BLaER1 (cell line): ENCODE results near the gene TAS2R20.

Experiments used
- H3K27ac ChIP-seq: shearing (Covaris generic); formaldehyde crosslinking; 2 replicates; pipeline ENCODE4 v1.8.1; 2022
- H3K27me3 ChIP-seq: shearing (Covaris generic); formaldehyde crosslinking; 2 replicates; pipeline ENCODE4 v1.8.1; 2022
- H3K36me3 ChIP-seq: shearing (Covaris generic); formaldehyde crosslinking; 2 replicates; pipeline ENCODE4 v1.8.1; 2022
- H3K4me1 ChIP-seq: shearing (Covaris generic); formaldehyde crosslinking; 2 replicates; pipeline ENCODE4 v1.8.1; 2022
- H3K4me2 ChIP-seq: shearing (Covaris generic); formaldehyde crosslinking; 2 replicates; pipeline ENCODE4 v1.8.1; 2022
- H3K4me3 ChIP-seq: shearing (Covaris generic); formaldehyde crosslinking; 2 replicates; pipeline ENCODE4 v1.8.1; 2022
- H3K9ac ChIP-seq: shearing (Covaris generic); formaldehyde crosslinking; 2 replicates; pipeline ENCODE4 v1.8.1; 2022
- H3K9me3 ChIP-seq: shearing (Covaris generic); formaldehyde crosslinking; 2 replicates; pipeline ENCODE4 v1.8.1; 2022
- H4K20me1 ChIP-seq: shearing (Covaris generic); formaldehyde crosslinking; 2 replicates; pipeline ENCODE4 v1.8.1; 2022
- Cebpa-rat ChIP-seq: shearing (Covaris generic); IDR thresholded peaks from 2 replicates; pipeline ENCODE4 v1.8.1; 2022

Gene TAS2R20

GRCh38 chr12:11015775-11016430 is 17.8 kb upstream of the TAS2R20 start:
- H4K20me1 ChIP-seq: no peaks in the 10 kb centered on the region
- H3K9me3 ChIP-seq: no peaks in the 10 kb centered on the region
- H3K27me3 ChIP-seq: no peaks in the 10 kb centered on the region
- H3K4me3 ChIP-seq: no peak overlapping the region
- no peak overlapping the region for H3K9ac ChIP-seq
- peaks cover 14% of the 10 kb centered on the region for H3K36me3 ChIP-seq
- no peak for TF ChIP-seq Cebpa-rat
- H3K4me1 ChIP-seq: peaks cover 18% of the 10 kb centered on the region
- no peak overlapping the region for H3K27ac ChIP-seq
- H3K4me2 ChIP-seq: no peak overlapping the region

- no peak overlapping the region for H3K9ac ChIP-seq
- no peak overlapping the region for H3K4me2 ChIP-seq
- peaks cover 18% of the 10 kb centered on the region for H3K4me1 ChIP-seq
- no peaks in the 10 kb centered on the region for H3K9me3 ChIP-seq
- H3K27ac ChIP-seq: no peak overlapping the region
- no peaks in the 10 kb centered on the region for H3K27me3 ChIP-seq
- H4K20me1 ChIP-seq: no peaks in the 10 kb centered on the region
- TF ChIP-seq Cebpa-rat: no peak
- peaks cover 14% of the 10 kb centered on the region for H3K36me3 ChIP-seq
- H3K4me3 ChIP-seq: no peak overlapping the region
Observed at GRCh38 chr12:11014234-11014633, 16.1 kb upstream of the TAS2R20 start.

DNA sequence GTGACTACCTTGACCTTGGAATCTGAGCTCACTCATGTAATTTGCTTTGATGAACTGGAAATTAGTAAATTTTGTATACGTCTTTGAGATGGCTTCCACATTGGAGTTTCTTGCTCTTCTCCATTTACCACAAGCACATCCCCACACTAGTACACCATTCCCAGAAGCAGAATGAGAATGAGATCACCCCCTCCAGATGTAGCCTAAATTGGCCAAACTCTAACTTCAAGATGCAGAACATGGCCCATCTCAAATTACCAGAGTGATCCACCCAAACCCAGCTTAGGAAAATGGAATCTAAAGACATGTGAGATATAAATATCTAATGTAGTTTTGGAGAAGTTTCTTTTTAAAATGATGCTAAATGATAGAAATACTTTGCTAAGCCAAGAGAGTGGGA is 9.5 kb upstream of the TAS2R20 start:
- Histone ChIP-seq H3K27me3 (no peaks in the 10 kb centered on the region), H4K20me1 (no peaks in the 10 kb centered on the region), H3K27ac (no peak overlapping the region), H3K4me2 (no peak overlapping the region), H3K9ac (no peak overlapping the region), H3K36me3 (0 out of 2 replicates have a peak, but pooled peaks cover 2% of the 10 kb centered on the region), H3K4me1 (no peaks in the 10 kb centered on the region), H3K9me3 (no peaks in the 10 kb centered on the region), H3K4me3 (no peak overlapping the region)
- TF ChIP-seq Cebpa-rat: no peak

DNA sequence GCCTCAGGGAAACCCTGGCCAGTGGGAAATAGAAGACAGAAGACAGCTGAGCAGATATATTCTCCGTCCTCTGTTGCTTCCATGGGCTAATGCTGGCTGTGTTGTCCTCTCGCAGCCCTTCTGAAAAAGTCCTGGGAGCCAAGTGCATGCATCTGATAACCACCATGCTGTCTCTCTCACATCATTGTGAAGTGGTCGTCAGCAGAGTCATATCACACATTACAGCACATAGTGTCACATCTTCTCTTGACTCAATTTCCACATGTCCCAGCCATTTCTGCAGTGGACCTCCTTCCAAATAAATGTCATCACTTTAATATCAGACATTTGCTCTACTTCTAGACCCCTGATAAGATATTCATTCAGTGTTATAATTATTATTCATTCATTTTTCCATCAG is 3.8 kb downstream of the TAS2R20 start:
- TF ChIP-seq Cebpa-rat: no peak
- no peaks in the 10 kb centered on the region for H3K4me1 ChIP-seq
- no peak overlapping the region for H3K4me3 ChIP-seq
- peaks cover 18% of the 10 kb centered on the region for H3K36me3 ChIP-seq
- no peak overlapping the region for H3K4me2 ChIP-seq
- H3K9me3 ChIP-seq: peaks cover 10% of the 10 kb centered on the region
- no peaks in the 10 kb centered on the region for H4K20me1 ChIP-seq
- no peak overlapping the region for H3K9ac ChIP-seq
- no peaks in the 10 kb centered on the region for H3K27me3 ChIP-seq
- H3K27ac ChIP-seq: no peak overlapping the region

DNA sequence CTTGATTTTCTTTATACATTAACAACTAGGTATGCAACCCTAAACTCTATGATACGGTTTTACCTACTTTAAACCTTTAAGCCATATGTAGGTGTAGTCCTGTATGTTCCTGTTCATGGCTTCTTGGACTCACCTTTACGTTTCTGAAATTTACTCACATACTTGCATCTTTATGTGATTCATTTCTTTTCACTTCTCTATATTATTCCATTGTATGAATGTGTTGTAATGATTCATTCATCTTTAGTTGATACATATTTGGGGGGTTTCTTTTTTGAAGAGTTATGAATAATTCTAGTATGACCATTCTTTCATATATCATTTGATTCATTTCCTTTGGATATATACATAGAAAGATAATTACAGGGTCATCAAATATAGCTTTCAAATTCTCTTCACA is 9.0 kb downstream of the TAS2R20 start:
- no peaks in the 10 kb centered on the region for H4K20me1 ChIP-seq
- no peak overlapping the region for H3K4me2 ChIP-seq
- no peaks in the 10 kb centered on the region for H3K27me3 ChIP-seq
- no peak overlapping the region for H3K27ac ChIP-seq
- no peak overlapping the region for H3K9ac ChIP-seq
- H3K36me3 ChIP-seq: peaks cover 16% of the 10 kb centered on the region
- no peak overlapping the region for H3K4me3 ChIP-seq
- no peaks in the 10 kb centered on the region for H3K4me1 ChIP-seq
- peaks cover 10% of the 10 kb centered on the region for H3K9me3 ChIP-seq
- no peak for TF ChIP-seq Cebpa-rat

DNA sequence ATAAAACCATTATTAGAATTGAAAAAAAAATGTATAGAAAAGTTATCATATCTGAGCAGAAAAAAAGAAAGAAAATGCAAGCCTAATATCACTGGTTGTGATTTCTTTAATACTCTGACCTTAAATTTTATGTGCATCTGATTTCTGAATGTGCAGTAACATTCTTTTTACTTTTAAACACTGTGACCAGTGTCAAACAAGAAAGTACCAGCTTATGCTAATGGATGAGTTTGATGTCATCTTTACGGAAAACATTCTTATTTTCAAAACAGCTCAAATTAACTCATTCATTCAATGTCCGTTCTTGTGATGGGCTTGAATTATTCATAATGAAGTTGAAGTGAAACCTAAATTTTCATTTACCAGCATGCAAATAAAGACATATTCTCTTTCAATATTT is 11.3 kb downstream of the TAS2R20 start, which contains the start of gene TAS2R50:
Gene TAS2R50 (minus strand): TSS at position 101 of the 400 bp plus-strand sequence. CDS start 52 bp downstream, at position 49.
- Histone ChIP-seq H3K9me3 (peaks cover 10% of the 10 kb centered on the region), H3K4me2 (no peak within 1 kb of the TSS), H3K4me3 (no peak within 1 kb of the TSS), H4K20me1 (peaks cover 10% of the 10 kb centered on the region; the same call in 1 of the 2 replicates), H3K36me3 (peaks cover 8% of the 10 kb centered on the region; the same call in 1 of the 2 replicates), H3K27me3 (no peaks in the 10 kb centered on the region), H3K27ac (no peak within 1 kb of the TSS), H3K9ac (no peak within 1 kb of the TSS), H3K4me1 (peaks cover 15% of the 10 kb centered on the region)
- no peak for TF ChIP-seq Cebpa-rat

DNA sequence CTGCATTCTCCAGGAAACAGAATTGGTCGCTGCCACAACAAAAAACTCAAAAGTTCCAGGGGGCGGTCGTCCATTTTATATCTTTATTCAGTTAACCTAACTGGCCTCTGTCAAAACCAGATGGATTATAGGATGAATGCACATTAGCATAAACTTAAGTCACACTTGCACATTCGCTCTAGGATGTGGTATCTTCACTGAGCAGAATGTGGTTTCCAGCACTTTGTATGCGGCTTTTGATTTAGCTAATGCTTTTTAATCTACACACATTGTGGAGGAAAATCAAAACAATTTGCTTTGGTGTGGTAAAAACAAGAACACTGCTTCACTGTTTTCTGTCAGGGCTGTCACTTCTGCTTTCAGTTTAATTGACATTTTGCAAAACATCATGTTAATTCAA is 15.9 kb downstream of the TAS2R20 start:
- no peak for TF ChIP-seq Cebpa-rat
- Histone ChIP-seq H3K27me3 (no peaks in the 10 kb centered on the region), H4K20me1 (peaks cover 22% of the 10 kb centered on the region; the same call in 1 of the 2 replicates), H3K36me3 (no peaks in the 10 kb centered on the region), H3K4me1 (peaks cover 18% of the 10 kb centered on the region), H3K27ac (no peak overlapping the region), H3K9ac (no peak overlapping the region), H3K9me3 (no peaks in the 10 kb centered on the region), H3K4me2 (peak overlapping the region; percentile 47), H3K4me3 (no peak overlapping the region)

DNA sequence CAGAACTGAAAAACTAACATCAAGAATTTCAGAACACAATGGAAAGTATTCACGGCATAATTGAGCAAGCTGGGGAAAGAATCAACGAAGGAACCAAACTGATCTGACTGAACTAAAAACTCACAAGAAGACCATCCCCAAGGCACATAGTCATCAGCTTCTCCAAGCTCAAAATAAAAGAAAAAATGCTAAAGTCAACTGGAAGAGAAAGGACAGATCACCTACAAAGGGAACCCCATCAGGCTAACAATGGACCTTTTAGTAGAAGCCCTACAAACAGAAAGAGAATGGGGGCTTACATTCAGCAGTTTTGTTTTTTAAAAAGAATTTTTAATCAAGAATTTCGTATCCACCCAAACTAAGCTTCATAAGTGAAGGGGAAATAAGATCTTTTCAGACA is 23.1 kb downstream of the TAS2R20 start:
- no peaks in the 10 kb centered on the region for H3K27me3 ChIP-seq
- H3K4me2 ChIP-seq: no peak overlapping the region
- no peaks in the 10 kb centered on the region for H3K4me1 ChIP-seq
- no peak for TF ChIP-seq Cebpa-rat
- H3K27ac ChIP-seq: no peak overlapping the region
- no peaks in the 10 kb centered on the region for H3K9me3 ChIP-seq
- 0 out of 2 replicates have a peak, but pooled peaks cover 13% of the 10 kb centered on the region for H4K20me1 ChIP-seq
- no peaks in the 10 kb centered on the region for H3K36me3 ChIP-seq
- no peak overlapping the region for H3K4me3 ChIP-seq
- H3K9ac ChIP-seq: no peak overlapping the region

DNA sequence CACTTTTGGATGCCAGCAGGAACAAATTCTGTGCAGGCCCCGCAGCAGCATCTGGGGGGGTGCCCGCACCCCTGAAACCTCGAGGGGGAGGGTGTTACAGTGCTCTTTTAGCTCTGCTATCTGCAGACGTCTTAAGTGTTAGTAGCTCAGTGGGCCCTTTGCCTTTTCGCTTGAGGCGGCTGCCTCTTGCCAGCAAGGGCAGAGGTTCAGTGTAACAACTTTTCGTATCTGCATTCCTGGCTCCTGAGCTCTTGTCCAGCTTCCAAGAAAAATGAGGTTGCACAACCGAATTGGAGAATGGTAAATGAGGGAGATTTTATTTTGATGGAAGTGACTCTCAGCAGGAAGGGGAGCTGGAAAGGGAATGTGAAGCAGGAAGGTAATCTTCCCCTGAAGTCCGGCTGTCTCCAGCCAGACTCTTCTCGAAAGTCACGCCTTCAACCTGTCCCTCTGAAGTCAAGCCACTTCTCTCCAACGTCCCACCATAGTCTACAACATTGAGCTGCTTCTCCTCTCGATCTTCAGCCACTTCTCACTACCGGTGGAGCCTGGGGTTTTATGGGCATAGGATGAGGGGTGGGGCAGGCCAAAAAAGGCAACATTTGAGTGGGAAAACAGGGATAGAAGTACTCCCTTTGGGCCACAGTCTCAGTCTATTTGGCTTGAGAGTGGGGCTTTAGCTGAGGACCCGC is 29.2 kb downstream of the TAS2R20 start:
- no peak overlapping the region for H3K4me3 ChIP-seq
- no peaks in the 10 kb centered on the region for H3K36me3 ChIP-seq
- TF ChIP-seq Cebpa-rat: no peak
- H3K27ac ChIP-seq: no peak overlapping the region
- no peaks in the 10 kb centered on the region for H3K27me3 ChIP-seq
- H3K4me2 ChIP-seq: no peak overlapping the region
- no peaks in the 10 kb centered on the region for H3K9me3 ChIP-seq
- no peaks in the 10 kb centered on the region for H4K20me1 ChIP-seq
- H3K4me1 ChIP-seq: no peaks in the 10 kb centered on the region
- no peak overlapping the region for H3K9ac ChIP-seq

- no peak overlapping the region for H3K9ac ChIP-seq
- H3K9me3 ChIP-seq: no peaks in the 10 kb centered on the region
- no peak overlapping the region for H3K4me2 ChIP-seq
- H3K36me3 ChIP-seq: no peaks in the 10 kb centered on the region
- H4K20me1 ChIP-seq: no peaks in the 10 kb centered on the region
- H3K4me1 ChIP-seq: no peaks in the 10 kb centered on the region
- TF ChIP-seq Cebpa-rat: no peak
- no peak overlapping the region for H3K27ac ChIP-seq
- no peak overlapping the region for H3K4me3 ChIP-seq
- H3K27me3 ChIP-seq: no peaks in the 10 kb centered on the region
Observed at GRCh38 chr12:10967409-10967808, 30.7 kb downstream of the TAS2R20 start.
